ENCODE results near the gene DEFB123. TPM values are rescaled to one million over a fixed set of nuclear protein-coding genes. Genes with fewer than 3 reads are reported as not detected.
"Not testable (repeated sequence)": the region's sequence is repeated elsewhere in the genome, so short reads cannot be mapped to it uniquely, and the experiment has no call there.

Gene DEFB123
- total RNA-seq, 4 donors from 2014 or later: not detected

GRCh38 chr20:31430568-31431115 is 9.8 kb upstream of the DEFB123 start:
- intact Hi-C loops (cut with DNase I): no loop called here
- no peaks in the 10 kb centered on the region for H3K36me3 ChIP-seq
- TF ChIP-seq, protein P1, sequence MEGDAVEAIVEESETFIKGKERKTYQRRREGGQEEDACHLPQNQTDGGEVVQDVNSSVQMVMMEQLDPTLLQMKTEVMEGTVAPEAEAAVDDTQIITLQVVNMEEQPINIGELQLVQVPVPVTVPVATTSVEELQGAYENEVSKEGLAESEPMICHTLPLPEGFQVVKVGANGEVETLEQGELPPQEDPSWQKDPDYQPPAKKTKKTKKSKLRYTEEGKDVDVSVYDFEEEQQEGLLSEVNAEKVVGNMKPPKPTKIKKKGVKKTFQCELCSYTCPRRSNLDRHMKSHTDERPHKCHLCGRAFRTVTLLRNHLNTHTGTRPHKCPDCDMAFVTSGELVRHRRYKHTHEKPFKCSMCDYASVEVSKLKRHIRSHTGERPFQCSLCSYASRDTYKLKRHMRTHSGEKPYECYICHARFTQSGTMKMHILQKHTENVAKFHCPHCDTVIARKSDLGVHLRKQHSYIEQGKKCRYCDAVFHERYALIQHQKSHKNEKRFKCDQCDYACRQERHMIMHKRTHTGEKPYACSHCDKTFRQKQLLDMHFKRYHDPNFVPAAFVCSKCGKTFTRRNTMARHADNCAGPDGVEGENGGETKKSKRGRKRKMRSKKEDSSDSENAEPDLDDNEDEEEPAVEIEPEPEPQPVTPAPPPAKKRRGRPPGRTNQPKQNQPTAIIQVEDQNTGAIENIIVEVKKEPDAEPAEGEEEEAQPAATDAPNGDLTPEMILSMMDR (IDR thresholded peaks at IDR 0.05): no peak
- no peak for TF ChIP-seq POLR2A (IDR thresholded peaks at IDR 0.05)
- DNase-seq: no peak
- H3K4me1 ChIP-seq: no peaks in the 10 kb centered on the region
- H3K27me3 ChIP-seq: peaks cover 0 to 5% (median 0%) of the 10 kb centered on the region in 4 donors
- H3K4me3 ChIP-seq: no peak overlapping the region
- H3K9me3 ChIP-seq: no peaks in the 10 kb centered on the region
- 42 to 47% methylated on average over 4 of the region's 4 CpGs for WGBS, 2 donors
- no peak overlapping the region for H3K27ac ChIP-seq

DNA sequence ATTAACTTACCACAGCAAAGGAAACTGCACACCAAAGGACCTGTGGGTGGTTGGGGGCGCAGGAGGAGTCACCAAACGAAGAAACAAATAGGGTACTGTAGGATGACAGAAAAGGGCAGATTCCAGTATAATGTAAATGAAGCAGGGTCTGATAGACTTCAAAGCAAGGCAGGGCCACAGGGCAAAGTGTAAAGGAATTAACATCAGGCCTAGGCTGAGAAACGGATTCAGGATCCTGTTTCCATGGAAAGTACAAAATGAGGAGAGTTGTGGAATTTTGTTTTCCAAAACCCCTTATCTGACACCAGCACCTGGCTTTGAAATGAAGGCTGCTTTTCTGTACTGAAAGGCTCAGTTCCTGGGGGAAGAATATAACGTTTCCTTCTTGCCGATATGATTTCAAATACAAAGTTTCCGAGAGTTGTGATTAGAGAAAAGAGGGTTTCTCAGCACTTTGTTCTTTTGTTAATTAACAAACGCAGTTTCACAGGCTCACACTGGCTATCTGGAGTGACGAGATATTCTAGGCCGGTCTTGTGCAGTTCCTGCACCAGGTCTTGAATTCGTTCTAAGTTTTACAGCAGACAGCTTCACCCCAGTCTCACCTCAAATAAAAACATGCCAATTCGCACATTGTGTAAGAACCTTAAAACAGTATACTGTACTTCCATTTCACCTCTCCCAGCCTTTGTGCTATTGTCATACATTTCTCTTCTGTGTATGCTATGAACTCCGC is 5.8 kb downstream of the DEFB123 start:
- Histone ChIP-seq H3K4me3 (no peak overlapping the region), H3K9me3 (no peaks in the 10 kb centered on the region), H3K36me3 (no peaks in the 10 kb centered on the region), H3K27ac (no peak overlapping the region), H3K27me3 (peaks cover 0 to 15% (median 0%) of the 10 kb centered on the region in 4 donors), H3K4me1 (no peaks in the 10 kb centered on the region)
- TF ChIP-seq POLR2A (IDR thresholded peaks at IDR 0.05): no peak
- TF ChIP-seq, protein P1 (IDR thresholded peaks at IDR 0.05): no peak
- intact Hi-C loops (cut with DNase I): no loop called here
- WGBS, 2 donors: 69 to 73% methylated on average over 12 of the region's 12 CpGs
- DNase-seq: no peak

DNA sequence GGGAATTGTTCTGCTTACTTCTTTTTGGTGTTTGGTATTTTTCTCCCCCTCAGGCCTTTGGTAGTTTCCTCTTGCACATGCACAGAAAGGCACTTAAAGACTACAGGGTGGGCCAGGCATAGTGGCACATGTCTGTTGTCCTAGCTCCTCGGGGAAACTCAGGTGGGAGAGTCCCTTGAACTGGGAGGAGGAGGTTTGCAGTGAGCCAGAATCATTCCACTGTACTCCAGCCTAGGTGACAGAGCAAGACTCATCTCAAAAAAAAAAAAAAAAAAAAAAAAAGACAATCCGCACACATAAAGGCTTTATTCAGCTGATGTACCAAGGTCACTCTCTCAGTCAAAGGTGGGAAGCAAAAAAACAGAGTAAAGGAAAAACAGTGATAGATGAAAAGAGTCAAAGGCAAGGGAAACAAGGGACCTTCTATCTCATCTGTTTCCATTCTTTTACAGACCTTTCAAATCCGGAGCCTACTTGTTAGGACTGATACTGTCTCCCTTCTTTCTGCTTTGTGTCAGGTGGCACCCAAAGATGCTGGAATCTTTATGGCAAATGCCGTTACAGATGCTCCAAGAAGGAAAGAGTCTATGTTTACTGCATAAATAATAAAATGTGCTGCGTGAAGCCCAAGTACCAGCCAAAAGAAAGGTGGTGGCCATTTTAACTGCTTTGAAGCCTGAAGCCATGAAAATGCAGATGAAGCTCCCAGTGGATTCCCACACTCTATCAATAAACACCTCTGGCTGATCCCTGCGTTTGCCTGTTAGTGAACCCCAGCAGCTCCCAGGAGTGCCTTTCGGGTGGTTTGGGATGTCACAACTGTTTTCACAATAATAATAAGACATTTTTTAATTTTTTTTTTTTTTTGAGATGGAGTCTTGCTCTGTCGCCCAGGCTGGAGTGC is 9.3 kb downstream of the DEFB123 start:
- Histone ChIP-seq H3K4me3 (no peak overlapping the region), H3K4me1 (no peaks in the 10 kb centered on the region), H3K9me3 (no peaks in the 10 kb centered on the region), H3K27me3 (peaks cover 0 to 4% (median 0%) of the 10 kb centered on the region in 4 donors), H3K27ac (no peak overlapping the region), H3K36me3 (no peaks in the 10 kb centered on the region)
- no peak for DNase-seq
- intact Hi-C loops (cut with DNase I): no loop called here
- WGBS, 2 donors: 70 to 76% methylated on average over 7 of the region's 8 CpGs
- TF ChIP-seq, protein P1 (IDR thresholded peaks at IDR 0.05): no peak
- TF ChIP-seq POLR2A (IDR thresholded peaks at IDR 0.05): no peak

- intact Hi-C loops (cut with DNase I): no loop called here
- Histone ChIP-seq H3K4me1 (no peaks in the 10 kb centered on the region), H3K27ac (no peak overlapping the region), H3K36me3 (no peaks in the 10 kb centered on the region), H3K9me3 (no peaks in the 10 kb centered on the region), H3K27me3 (peaks cover 0 to 2% (median 0%) of the 10 kb centered on the region in 4 donors), H3K4me3 (no peak overlapping the region)
- 57 to 65% methylated on average over 2 of the region's 2 CpGs for WGBS, 2 donors
- no peak for DNase-seq
- TF ChIP-seq POLR2A (IDR thresholded peaks at IDR 0.05): no peak
- TF ChIP-seq, protein P1 (IDR thresholded peaks at IDR 0.05): no peak
Observed at GRCh38 chr20:31452575-31452974, 12.1 kb downstream of the DEFB123 start.

DNA sequence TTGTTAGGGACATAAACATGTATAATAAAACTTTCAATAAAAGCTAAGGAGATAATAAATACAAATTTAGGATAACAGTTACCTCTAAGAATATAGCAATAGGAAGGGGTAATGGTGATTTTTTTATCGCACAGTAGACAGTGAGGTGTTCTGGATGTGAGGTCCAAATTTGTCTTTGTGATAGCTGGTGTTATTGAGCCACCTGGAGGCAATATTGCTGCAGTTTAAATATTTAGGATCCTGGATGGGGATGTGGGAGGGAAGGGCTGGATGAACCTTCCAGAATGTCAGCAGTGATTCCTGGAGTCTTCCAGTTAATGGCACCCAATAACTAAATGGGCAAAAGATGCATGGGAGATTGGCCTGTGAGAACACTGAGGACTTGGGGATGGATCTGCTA is 13.9 kb downstream of the DEFB123 start:
- no peak for DNase-seq
- TF ChIP-seq POLR2A (IDR thresholded peaks at IDR 0.05): no peak
- TF ChIP-seq, protein P1 (IDR thresholded peaks at IDR 0.05): no peak
- peaks cover 0 to 15% (median 0%) of the 10 kb centered on the region in 4 donors for H3K27me3 ChIP-seq
- H3K36me3 ChIP-seq: no peaks in the 10 kb centered on the region
- H3K4me1 ChIP-seq: no peaks in the 10 kb centered on the region
- intact Hi-C loops (cut with DNase I): no loop called here
- H3K9me3 ChIP-seq: no peaks in the 10 kb centered on the region
- 92% methylated on average over 1 of the region's 1 CpG for WGBS, 2 donors
- no peak overlapping the region for H3K4me3 ChIP-seq
- H3K27ac ChIP-seq: no peak overlapping the region

DNA sequence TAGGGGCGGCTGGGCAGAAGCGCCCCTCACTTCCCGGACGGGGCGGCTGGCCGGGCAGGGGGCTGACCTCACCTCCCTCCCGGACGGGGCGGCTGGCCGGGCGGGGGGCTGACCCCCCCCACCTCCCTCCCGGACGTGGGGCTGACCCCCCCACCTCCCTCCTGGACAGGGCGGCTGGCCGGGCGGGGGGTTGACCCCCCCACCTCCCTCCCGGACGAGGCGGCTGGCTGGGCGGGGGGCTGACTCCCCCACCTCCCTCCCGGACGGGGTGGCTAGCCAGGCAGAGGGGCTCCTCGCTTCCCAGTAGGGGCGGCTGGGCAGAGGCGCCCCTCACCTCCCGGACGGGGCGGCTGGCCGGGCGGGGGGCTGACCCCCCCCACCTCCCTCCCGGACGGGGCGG is 30.5 kb downstream of the DEFB123 start:
- WGBS, 2 donors: no CpG with 5 or more reads among the region's 33 CpGs
- intact Hi-C loops (cut with DNase I); H3K4me3 ChIP-seq: not testable (repeated sequence)

More for the DNA sequence above, 30.5 kb downstream of the DEFB123 start:
- Histone ChIP-seq H3K27me3 (peaks cover 0 to 16% (median 0%) of the 10 kb centered on the region in 4 donors), H3K4me1 (peaks cover 7 to 23% (median 8%) of the 10 kb centered on the region in 3 donors)
- not testable (repeated sequence) for H3K36me3 ChIP-seq, H3K9me3 ChIP-seq, DNase-seq, H3K27ac ChIP-seq
